Ovary (tissue), 9 donors: ENCODE data around the gene SRD5A3. TPM values are rescaled to one million over a fixed set of nuclear protein-coding genes. Genes with fewer than 3 reads are reported as not detected.
"Not testable (repeated sequence)": the region's sequence is repeated elsewhere in the genome, so short reads cannot be mapped to it uniquely, and the experiment has no call there.

ENCODE experiments used
- DNase-seq, 5 donors: peaks; one replicate each; pipeline ENCODE4 v3.0.0-alpha.2; 2019 to 2020
- H3K27ac ChIP-seq, 2 donors: fragments of 200-600 bp; one replicate each; pipeline versions ENCODE4 v1.5.1 to v1.8.0; 2019 to 2022
- H3K27me3 ChIP-seq: fragments of 200-600 bp; one replicate; pipeline ENCODE4 v1.8.0; 2022
- H3K36me3 ChIP-seq: fragments of 200-600 bp; sonication (generic); one replicate; pipeline ENCODE4 v1.5.1; 2019
- H3K4me1 ChIP-seq: one replicate; pipeline ENCODE4 v1.8.1; 2013; ENCODE audit warnings: mild to moderate bottlenecking, moderate library complexity; ENCODE audit not compliant: insufficient read depth
- H3K4me3 ChIP-seq: fragments of 200-600 bp; sonication (generic); one replicate; pipeline ENCODE4 v1.5.1; 2017
- H3K9me3 ChIP-seq, 2 donors: fragments of 200-600 bp in 1 of 2; sonication (generic) in 1 of 2; one replicate each; pipeline versions ENCODE4 v1.5.1 to v1.8.1; 2013 to 2019; ENCODE audit warnings: mild to moderate bottlenecking in 1 of 2, moderate library complexity in 1 of 2
- EP300 ChIP-seq: sonication (generic); formaldehyde crosslinking; IDR thresholded peaks from one replicate; pipeline ENCODE4 v1.6.1; 2017; ENCODE audit warnings: antibody characterized with exemption
- POLR2A ChIP-seq: fragments of 450-650 bp; IDR thresholded peaks from one replicate; pipeline ENCODE4 v1.6.1; 2017; ENCODE audit warnings: antibody characterized with exemption, mild to moderate bottlenecking, moderate library complexity
- WGBS, 3 donors: extraction: QIAGEN DNeasy Blood & Tissue Kit in 1 of 3; methylation state at CpG; one replicate each; pipeline versions ENCODE4 v1.1.5 to v1.1.7; 2013 to 2017; 5-methylcytosine and 5-hydroxymethylcytosine counted together
- intact Hi-C, 4 donors: fragments of 100-400 bp; cut with DNase I; formaldehyde crosslinking; loops; one replicate each; pipeline versions ENCODE4 v1.11.0 to v1.15.1; 2022 to 2023
- polyA plus RNA-seq, 2 donors: library from polyadenylated mRNA; stranded (reverse); fragments of 200-250 nt in 1 of 2; fragments of 350-450 nt in 1 of 2; fragmentation: Illumina TruSeq in 1 of 2; extraction: RNeasy Lipid Tissue Mini Kit (QIAGEN cat#74804) in 1 of 2; gene quantifications; one replicate each; pipeline ENCODE4 v1.2.3, GENCODE V29; 2013 to 2014
- total RNA-seq, 7 donors: library from RNA; depleted of rRNA in 2 of 7; stranded (reverse); fragments of >200 nt in 2 of 7; fragmentation: NEBNext Ultra II Directional in 3 of 7; extraction: Animal tissue kit (Norgen Biotek cat#: 25700) in 3 of 7; gene quantifications; one replicate each; pipeline versions ENCODE4 v1.1.0 to v1.2.4, GENCODE V29; 2016 to 2023
- TF ChIP-seq, protein P1 (sequence below), 3 donors: fragments of 450-650 bp in 2 of 3; fragments of 200-600 bp in 1 of 3; IDR thresholded peaks; one replicate each; pipeline versions ENCODE4 v1.5.1 to v1.8.0; 2016 to 2022; ENCODE audit warnings: antibody characterized with exemption in 3 of 3, mild to moderate bottlenecking in 1 of 3
- donor health status: DM: no; HTN: no; CAD: no; lungs with moderate emphysema.
- donor health status: DM: no; HTN: no; CAD: no.
- donor health status: Bipolar disorder and iron deficiency.
- donor health status: DM: yes; HTN: yes; CAD: no.
- donor health status: DM: no; HTN: no; CAD: no.
- donor health status: DM: yes; HTN: yes; CAD: no.

SRD5A3 gene
- total and polyA plus RNA-seq, 9 donors: 1.2 to 12.3 (median 2.9) TPM

DNA sequence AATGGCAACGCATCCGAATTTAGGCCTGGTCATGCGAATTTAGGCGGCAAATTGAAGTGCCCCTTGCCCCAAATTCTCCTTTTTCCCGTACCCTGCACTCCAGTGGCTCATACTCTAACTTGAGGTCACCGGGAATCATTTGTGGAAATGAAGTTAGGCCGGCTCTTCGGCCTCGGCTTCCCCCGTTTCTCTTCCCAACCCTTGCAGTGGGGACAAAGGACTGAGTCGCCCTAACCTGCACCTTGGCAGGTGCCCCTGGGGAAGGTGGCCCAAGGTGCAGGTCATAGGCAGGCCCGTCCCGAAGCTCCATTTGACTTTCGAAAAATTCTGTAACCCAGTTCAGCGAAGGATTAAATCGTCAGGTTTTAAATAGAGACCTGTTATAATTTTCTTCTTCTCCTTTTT, 811 bp downstream of the SRD5A3 start:
- Histone ChIP-seq H3K4me3 (peak overlapping the region; percentile 55), H3K9me3 (no peaks in the 10 kb centered on the region), H3K27ac (peak overlapping the region; percentile 86), H3K36me3 (no peaks in the 10 kb centered on the region), H3K4me1 (no peaks in the 10 kb centered on the region), H3K27me3 (no peaks in the 10 kb centered on the region)
- intact Hi-C loops: loop anchor here (5.0 to 10.0 kb wide), 6 partner anchors 40 to 208 kb away; partner anchors contain the start of genes CLOCK (in 2 of the 4) and TMEM165 (in 1 of the 4)
- 40 to 47% (median 44%) methylated on average over 16 of the region's 16 CpGs for WGBS, 3 donors
- TF ChIP-seq POLR2A (no peak), EP300 (no peak)
- TF ChIP-seq, protein P1, sequence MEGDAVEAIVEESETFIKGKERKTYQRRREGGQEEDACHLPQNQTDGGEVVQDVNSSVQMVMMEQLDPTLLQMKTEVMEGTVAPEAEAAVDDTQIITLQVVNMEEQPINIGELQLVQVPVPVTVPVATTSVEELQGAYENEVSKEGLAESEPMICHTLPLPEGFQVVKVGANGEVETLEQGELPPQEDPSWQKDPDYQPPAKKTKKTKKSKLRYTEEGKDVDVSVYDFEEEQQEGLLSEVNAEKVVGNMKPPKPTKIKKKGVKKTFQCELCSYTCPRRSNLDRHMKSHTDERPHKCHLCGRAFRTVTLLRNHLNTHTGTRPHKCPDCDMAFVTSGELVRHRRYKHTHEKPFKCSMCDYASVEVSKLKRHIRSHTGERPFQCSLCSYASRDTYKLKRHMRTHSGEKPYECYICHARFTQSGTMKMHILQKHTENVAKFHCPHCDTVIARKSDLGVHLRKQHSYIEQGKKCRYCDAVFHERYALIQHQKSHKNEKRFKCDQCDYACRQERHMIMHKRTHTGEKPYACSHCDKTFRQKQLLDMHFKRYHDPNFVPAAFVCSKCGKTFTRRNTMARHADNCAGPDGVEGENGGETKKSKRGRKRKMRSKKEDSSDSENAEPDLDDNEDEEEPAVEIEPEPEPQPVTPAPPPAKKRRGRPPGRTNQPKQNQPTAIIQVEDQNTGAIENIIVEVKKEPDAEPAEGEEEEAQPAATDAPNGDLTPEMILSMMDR (IDR thresholded peaks at IDR 0.05): no peak
- DNase-seq: no peak

DNA sequence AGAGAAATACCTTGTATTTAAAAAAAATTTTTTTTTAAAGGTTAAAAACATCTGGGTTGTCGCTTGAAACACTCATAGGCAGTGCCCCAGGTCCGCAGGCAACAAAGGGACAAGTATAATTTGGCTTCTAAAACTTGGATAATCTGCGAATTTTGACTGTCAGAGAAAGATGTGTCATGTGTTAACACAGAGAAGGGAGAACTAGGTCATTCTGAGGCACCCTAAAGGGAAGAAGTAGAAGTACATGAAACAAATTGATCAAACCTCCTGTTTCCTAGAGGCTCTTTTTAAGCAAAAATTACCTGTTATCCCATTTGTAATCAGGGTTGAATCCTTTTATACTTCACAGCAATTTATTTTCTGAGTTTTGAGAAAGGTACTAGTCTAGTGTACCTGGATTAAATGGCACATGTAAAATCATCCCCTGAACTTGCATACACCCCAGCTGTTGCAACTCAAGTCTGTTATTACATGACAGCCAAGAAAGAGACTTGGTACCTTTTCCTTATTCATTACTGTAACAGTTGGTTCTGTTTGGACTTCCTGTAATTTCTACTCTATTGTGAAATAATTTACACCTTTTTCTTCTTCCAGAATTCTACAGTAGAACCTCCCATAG, 1.7 kb downstream of the SRD5A3 start:
- intact Hi-C loops: loop anchor here (5.0 to 10.0 kb wide), 6 partner anchors 40 to 207 kb away; partner anchors contain the start of genes CLOCK (in 2 of the 4) and TMEM165 (in 1 of the 4)
- TF ChIP-seq POLR2A (no peak), EP300 (no peak)
- TF ChIP-seq, protein P1 (IDR thresholded peaks at IDR 0.05): no peak
- no peaks in the 10 kb centered on the region for H3K9me3 ChIP-seq
- H3K27me3 ChIP-seq: no peaks in the 10 kb centered on the region
- DNase-seq: no peak
- no peak overlapping the region for H3K4me3 ChIP-seq
- no peak overlapping the region for H3K27ac ChIP-seq
- no peaks in the 10 kb centered on the region for H3K36me3 ChIP-seq
- no peaks in the 10 kb centered on the region for H3K4me1 ChIP-seq
- WGBS, 3 donors: 90 to 98% (median 98%) methylated on average over 3 of the region's 3 CpGs

DNA sequence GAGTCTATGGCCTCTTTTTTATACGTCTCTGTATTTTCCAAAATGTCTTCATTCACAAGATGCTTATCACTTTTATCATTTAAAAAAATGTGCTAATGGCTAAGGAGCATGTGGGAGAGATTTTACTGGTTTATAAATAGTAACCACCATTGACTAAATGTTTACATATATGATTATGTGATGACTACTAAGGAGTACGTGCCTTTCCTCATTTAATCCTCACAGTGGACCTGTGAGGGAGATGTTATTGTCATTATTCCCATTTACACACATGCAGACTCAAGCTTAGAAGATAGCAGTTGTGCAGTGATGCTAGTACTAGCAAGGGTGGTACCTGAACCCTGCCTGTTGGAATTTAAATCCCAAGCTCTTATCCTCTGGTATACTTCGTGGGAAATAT, 2.4 kb downstream of the SRD5A3 start:
- intact Hi-C loops: loop anchor here (5.0 to 10.0 kb wide), 6 partner anchors 39 to 206 kb away; partner anchors contain the start of genes CLOCK (in 2 of the 4) and TMEM165 (in 1 of the 4)

DNA sequence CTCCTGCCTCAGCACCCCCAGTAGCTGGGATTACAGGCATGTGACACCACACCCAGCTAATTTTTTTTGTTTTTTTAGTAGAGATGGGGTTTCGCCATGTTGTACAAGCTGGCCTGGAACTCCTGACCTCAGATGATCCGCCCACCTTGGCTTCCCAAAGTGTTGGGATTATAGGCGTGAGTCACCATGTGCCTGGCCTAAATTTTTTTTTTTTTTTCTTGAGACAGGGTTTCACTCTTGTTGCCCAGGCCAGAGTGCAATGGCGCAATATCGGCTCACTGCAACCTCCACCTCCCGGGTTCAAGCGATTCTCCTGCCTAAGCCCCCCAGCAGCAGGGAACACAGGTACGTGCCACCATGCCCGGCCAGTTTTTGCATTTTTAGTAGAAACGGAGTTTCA, 4.8 kb downstream of the SRD5A3 start:
- H3K4me1 ChIP-seq, H3K27me3 ChIP-seq, H3K9me3 ChIP-seq, H3K36me3 ChIP-seq, intact Hi-C loops, H3K27ac ChIP-seq, H3K4me3 ChIP-seq, DNase-seq: not testable (repeated sequence)
- WGBS, 3 donors: 95 to 97% (median 96%) methylated on average over 10 of the region's 10 CpGs

More for the DNA sequence above, 2.4 kb downstream of the SRD5A3 start:
- Histone ChIP-seq H3K4me3 (no peak overlapping the region), H3K27ac (no peak overlapping the region), H3K36me3 (no peaks in the 10 kb centered on the region), H3K27me3 (no peaks in the 10 kb centered on the region), H3K4me1 (no peaks in the 10 kb centered on the region), H3K9me3 (no peaks in the 10 kb centered on the region)
- DNase-seq: no peak
- 65 to 80% (median 72%) methylated on average over 3 of the region's 3 CpGs for WGBS, 3 donors
- TF ChIP-seq, protein P1 (IDR thresholded peaks at IDR 0.05): no peak
- TF ChIP-seq POLR2A: no peak
- no peak for TF ChIP-seq EP300

DNA sequence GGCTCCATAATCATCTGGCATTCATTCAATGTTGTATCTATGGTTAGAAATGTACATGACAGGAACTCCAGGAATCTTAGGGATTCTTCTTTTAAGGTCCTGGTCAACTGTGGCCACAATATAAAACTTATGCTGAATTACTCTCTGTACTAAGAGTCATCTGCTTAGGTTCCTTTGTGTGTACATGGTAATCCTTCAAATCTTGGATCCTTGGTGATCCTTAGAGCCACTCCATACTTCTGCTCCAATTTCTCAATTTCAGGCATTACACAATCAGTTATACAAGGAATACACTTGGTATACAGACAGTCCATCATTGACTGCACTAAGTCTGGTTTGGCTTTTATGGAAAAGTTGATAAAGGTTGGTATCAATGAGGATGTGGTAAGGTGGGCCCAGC, 5.8 kb downstream of the SRD5A3 start:
- Histone ChIP-seq H3K36me3 (no peaks in the 10 kb centered on the region), H3K27ac (no peak overlapping the region), H3K4me1 (no peaks in the 10 kb centered on the region), H3K4me3 (no peak overlapping the region), H3K27me3 (no peaks in the 10 kb centered on the region), H3K9me3 (no peaks in the 10 kb centered on the region)
- intact Hi-C loops: no loop called here
- TF ChIP-seq, protein P1 (IDR thresholded peaks at IDR 0.05): no peak
- TF ChIP-seq POLR2A (no peak), EP300 (no peak)
- no peak for DNase-seq
